GM18498 (cell line): ENCODE data around the gene HJV.
A peak's percentile ranks its signal among the peaks of the same experiment; 100 is the strongest.

Experiments used
- ATAC-seq: cut with Tn5 transposase; IDR thresholded peaks from one replicate; pipeline ENCODE4 v1.9.1; 2021; ENCODE audit warnings: mild to moderate bottlenecking, moderate library complexity; ENCODE audit not compliant: unreplicated experiment

The HJV gene

DNA sequence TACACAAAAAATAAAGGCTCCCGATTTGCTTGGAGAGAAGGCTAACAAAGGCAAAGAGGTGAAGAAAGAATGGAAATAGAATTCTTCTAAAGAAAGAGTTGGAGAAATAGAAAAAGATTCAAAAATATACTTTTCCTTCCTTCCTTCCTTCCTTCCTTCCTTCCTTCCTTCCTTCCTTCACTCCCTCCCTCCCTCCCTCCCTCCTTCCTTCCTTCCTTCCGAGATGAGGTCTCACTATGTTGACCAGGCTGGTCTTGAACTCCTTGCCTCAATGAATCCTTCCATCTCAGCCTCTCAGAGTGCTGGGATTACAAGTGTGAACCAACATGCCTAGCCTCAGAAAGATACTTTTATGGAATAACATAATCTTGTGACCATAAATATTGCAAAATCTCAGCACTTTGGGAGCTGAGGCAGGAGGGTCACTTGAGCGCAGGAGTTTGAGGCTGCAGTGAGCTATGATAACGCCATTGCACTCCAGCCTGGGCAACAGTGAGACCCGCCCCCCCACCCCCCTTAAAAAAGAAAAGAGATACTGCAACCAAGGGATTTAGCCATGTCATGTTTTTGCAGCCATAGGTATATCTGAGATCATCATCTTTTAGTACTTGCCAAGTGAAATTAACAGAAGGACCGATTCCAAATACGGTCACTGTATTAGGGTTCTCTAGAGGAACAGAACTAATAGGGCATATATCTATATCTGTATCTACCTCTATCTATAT, 1.0 kb upstream of the HJV start:
- no peak for ATAC-seq

DNA sequence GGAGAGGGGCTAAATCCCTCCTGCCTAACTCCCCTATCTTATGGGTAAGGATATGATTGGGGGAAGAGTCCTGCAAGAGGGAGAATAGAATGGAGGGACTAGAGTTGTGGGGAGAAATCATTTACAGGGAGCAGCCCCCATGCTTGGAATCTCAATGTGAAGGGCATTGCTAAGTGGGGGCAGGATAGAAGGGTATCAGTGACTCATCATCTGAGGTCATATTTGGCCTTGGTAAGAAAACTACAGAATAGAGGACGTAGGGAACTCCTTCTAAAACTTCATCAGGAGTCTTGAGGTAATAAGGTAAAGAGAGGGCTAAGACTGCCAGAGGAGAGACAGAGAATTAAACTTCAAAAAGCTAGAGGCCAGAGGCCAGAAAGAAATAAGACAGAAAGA, 487 bp downstream of the HJV start:
- no peak for ATAC-seq

DNA sequence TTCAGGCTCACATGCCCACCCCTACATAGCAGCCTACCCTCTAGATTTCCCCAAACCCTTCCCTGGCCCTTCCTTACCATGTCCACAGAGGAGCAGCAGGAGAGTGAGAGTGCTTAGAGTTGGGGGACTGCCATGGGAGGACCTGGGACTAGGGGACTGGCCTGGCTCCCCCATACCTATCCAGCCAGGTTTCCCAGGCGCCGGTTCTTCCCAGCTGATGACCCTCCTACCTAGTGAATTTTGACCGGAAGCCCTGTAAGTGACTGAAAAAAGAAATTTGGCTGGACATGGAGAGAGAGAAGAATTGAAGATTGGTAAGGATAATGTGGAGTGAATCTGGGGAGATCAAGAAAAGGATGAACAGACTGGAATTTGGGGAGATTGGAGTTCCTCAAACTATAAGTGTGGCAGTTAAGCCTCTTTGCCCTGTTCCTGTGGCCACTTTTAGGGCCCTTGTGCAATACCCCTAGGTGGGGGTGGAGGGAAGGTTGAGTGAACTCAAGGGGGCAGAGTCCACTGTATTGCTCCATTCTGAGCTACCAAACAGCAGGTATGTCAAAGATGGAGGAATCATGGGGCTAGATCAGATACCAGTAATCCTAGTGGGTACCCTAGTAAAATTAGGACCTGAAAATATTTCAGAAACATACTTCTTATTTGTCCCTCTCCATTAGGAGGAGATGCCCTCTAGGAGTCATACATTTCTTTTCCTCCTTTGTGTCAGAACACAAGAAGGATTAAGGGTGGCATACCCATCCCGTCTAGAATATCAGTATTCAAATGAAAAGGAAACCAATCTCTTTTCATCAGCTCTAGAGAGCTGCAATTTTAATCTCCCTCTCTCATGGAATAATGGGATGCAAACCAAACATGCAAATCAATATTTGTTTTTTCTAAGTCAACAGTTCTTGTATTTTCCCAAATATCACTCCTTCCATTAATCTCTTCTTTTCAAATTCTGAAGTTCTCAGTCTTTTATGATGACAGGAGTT, 1.2 kb downstream of the HJV start:
- no peak for ATAC-seq

DNA sequence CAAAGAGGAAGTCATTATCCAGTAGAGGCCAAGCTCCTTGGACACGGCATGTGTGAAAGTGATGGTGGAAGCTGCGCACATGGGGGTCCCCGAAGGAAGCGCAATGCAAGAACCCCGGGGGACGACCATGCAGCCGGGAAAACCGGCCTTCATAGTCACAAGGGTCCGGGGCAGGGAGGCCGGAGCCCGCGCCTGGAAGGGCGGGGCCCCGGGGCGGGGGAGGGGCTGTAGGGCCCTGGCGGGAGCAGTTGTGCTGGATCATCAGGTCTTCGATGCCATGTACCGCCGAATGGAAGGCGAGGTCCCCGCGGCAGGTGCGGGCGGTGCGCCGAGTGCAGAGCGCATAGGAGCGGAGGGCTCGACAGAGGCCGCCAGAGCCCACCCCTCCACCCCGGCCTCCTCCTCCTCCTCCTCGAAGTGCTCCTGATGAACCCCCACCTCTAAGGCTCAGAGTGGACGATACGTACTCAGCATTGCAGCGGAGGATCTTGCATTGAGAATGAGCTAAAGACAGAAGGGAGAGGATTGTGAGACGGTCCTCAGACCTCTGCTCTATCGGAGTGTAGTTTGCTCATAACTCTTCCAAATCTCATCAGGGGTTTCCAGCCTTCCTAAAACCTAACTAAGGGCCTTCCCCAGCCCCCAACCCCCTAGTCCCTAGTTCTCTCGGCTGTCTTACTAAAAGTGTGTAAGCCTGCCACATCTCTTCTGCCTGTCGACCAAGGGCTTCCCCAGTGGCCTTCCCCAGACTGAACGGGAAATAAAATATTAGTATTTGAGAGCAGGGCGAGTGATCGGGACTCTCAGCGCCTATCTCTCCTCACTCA, 2.1 kb downstream of the HJV start:
- no peak for ATAC-seq

DNA sequence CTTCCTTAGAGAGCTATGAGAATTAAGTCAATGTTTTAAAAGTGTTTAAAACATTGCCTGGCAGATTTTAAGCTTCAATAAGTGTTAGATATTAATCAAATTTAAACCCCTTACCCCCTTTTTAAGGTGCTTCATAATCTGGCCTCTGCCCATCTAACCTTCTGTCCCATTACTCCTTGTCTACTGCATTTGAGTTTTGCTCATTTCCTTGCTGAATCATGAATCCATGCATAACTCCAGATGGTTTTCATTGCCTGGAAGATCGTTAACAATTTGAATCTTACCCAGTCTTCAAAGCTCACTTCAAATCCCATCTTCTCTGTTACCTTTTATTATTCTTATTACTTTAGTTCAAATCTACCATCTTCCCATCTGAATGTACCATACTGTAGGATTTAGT, 4.6 kb downstream of the HJV start:
- no peak for ATAC-seq

DNA sequence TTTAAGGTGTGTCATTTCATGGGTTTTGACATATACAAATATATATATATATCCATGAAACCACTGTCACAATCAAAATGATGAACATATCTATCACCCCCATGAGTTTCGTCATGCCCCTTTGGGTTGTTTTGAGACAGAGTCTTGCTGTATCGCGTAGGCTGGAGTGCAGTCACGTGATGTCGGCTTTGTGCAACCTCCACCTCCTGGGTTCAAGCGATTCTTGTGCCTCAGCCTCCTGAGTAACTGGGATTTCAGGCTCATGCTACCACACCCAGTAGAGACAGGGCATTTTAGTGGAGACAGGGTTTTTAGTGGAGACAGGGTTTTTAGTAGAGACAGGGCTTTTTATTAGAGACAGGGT, 8.0 kb downstream of the HJV start:
- ATAC-seq, result no peak

DNA sequence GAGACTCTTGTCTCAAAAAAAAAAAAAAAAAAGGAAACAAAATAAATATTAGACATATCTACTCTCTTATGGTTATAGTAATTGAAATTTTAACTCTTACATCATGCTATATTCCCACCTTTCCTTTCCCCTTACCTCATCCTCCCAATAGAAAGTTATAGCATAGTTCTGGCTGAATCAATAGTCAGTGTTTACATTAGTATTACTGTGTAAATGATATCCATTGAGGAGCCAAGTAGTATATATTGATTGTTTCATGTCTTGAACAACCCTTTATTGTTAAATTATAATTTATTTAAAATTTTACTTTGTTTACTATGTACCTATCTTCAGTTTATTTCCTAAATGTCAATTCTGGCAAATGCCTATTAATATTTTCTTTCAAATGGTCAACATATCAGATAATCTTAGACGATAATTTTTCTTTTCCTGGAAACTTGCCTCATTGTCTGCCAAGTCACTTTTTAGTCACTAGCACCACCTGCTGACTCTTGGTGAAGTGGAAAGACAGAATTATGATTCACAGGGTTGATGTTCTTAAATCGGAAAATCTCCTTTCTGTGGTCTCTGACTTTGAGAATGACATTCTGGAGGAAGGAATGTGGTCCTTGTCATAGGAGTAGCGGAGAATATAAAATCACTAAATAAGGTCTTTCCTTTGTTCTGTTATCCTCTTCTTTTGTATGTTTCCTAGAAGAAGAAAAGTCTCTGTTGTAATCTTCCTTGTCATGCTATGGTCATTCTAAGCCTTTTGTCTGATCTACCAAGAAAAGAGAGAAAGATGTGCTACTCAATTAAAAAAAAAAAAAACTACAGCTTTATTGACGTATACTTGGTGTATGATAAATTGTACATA, 8.6 kb downstream of the HJV start:
- no peak for ATAC-seq

DNA sequence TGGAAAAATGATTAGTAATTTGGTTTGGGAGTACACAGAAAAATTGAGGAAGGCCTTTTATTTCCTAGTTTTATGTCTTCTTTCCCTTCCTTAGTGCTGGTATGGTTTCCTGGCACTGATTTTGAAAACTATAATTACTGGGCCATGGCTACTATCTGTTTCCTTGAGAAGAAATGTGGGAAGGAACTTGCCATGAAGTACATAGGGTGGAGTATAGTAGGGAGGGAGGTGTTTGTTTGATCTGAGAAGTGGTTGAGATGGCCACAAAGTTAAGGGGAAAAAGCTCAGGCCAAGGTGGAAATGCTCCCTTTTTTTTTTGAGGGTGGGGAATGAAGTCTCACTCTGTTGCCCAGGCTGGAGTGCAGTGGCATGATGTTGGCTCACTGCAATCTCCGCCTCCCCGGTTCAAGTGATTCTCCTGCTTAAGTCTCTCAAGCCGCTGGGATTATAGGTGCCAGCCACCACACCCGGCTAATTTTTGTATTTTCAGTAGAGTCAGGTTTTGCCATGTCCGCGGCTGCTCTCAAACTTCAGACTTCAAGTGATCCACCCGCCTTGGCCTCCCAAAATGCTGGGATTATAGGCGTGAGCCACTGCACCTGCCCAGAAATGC, 11.3 kb downstream of the HJV start:
- no peak for ATAC-seq

DNA sequence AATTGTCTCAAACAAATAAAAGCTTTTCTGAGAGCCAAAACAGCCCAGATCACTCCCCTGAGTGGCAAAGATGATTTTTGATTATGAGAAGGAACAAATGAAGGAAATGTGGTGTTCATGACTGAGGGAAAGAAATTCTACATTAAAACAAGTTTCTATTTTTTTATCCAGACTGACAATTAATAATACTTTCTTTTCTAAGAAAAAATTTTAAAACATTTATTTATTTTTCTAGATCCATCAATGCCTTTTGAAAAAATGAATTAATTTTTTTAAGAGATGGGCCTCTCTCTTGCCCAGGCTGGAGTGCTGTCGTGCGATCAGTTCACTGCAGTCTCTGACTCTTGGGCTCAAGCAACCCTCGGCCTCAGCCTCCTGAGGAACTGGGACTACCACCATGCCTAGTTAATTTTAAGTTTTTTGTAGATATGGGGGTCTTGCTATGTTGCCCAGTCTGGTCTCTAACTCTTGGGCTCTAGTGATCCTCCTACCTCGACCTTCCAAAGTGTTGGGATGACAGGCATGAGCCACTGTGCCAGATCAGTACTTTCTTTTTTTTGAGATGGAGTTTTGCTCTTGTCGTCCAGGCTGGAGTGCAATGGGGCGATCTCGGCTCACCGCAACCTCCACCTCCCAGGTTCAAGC, 13.9 kb downstream of the HJV start:
- ATAC-seq, result no peak

DNA sequence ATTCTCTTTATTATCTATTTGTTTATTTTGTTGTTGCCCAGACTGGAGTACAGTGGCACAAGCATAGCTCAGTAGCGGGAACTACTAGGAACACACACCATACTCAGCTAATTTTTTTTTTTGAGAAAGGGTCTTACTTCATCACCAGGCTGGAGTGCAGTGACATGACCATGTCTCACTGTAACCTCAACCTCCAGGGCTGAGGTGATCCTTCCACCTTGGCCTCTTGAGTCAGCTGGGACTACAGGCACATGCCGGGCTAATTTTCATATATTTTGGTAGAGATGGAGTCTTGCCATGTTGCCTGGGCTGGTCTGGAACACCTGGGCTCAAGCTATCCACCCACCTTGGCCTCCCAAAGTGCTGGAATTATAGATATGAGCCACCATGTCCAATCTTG, 19.8 kb downstream of the HJV start:
- ATAC-seq, result no peak

DNA sequence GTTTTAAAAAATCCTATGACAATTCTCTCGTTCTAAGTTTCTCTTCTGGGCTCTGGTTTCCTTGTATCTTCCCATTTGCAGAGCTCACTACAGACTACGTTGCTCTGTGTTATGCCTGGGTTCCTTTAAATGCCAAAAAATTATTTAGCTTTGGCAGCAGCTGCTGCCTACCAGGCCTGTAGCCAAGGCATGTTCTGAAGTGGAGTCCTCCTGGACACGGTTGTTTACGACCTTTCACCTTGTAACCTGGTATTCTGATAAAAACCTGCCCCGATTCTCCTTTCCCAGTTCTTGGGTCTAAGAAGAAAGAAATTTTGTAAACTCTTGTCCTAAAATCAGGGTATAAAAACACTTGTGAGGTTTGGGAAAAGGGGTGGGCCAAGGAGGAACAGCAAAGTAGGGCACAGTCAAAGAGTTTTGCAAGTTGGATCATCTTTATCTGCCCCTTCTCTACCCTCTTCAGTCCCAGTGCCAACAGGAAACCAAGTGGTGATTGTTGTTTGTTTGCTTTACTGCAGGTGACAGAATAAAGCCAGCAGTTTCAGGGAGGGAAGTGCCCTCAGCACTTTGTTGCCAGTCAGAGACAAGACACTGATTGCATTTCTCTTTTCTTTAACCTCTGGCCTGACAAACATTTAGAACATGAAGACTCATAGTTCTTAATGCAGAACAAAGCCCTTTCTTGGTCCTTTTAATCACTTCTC, 22.1 kb downstream of the HJV start:
- no peak for ATAC-seq

DNA sequence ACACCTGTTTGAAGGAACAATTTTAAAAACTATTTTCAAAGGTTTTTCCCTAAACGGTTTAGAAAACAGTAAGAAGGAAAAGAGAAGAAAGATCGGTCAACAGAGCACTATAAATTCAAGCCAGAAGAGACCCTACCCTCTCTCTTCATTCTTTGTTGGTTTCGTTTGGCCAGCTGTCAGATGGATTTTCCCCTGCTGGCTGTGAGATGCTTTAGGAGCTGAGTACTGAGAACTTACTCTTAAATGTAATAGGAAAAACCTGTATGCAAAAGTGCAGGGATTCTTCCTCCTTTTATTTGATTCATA, 23.9 kb downstream of the HJV start:
- no peak for ATAC-seq

DNA sequence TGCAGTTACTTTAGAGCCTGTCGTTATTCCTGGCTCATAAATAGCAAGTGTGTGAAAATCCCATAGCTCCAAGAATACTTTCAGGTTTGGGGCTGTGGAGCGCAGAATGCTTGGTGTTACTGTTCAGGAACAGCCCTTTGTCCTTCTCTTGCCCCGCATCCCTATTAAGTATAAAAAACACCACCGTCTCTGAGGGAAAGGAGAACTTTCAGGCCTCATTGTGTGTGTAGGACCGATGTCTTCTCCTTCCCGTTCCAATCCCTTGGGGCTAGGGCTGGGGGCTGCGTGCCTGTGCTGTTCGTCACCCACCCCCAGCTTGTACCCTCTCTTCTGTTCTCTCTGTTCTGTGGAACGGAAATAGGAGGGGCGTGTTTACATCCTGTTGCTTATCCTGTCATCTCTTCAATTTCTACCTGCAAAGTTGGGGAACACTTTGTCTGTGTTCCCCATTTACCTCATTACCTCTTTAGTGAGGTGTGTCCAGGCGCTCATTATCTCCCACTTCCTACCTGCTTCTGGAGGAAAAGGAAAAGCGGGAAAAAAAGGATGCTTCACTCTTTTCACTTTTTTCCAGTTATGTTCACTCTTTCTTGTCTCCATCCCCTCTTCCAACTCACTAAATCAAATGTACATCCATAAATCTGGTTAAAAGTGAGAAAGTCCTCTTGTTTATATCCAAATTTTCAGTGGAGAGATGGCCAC, 24.4 kb downstream of the HJV start:
- ATAC-seq, result peak; percentile 40

DNA sequence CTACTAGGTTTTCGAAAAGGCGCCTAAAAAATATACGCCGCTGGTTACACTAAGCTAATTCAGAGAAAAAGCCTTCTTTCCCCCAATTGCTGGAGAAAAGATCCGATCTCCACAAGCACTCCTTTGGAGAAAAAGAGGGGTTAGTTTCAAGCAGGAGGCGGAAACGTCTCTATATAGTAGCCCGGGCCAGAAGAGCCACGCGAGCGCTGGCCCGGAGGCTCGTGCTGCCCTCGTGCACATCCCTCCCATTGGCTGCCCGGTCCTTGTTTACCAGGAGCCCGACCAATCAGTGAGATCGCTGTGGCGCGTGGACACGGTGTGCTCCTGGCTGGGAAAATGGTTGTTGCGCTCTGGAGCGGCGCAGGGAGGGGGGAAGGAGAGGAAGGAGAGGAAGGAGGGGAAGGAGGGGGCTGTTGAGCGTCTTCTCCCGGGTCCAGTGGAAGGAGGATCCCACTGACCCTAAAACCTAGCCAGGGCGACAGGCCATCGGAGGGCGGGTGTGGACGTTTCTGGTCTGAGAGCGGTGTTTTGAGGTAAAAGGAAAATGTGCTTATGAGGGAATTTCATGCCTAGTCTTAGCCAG, 25.0 kb downstream of the HJV start, which contains the start of gene TXNIP:
TXNIP (minus strand) TSS at position 147 of the 583 bp plus-strand sequence. CDS start 313 bp downstream, outside the sequence.
- ATAC-seq, result peak; percentile 95

DNA sequence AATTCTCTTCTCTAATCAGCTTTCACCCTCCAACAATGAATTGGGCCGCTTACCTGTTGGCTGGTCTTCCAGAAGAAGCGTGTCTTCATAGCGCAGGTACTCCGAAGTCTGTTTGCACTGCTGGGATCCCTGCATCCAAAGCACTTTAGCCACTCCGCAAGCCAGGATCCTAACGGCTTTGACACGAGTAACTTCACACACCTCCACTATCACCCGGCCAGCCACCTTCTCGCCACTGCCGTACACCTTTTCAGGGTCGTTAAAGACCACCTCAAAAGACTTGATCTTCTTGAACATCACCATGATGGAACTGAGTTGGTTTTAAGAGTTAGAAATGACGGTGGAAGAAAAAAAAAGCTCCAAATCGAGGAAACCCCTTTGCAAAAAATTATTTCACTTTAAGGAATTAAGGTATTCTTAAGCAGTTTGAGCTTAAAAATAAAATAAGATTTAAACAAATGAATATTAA, 25.5 kb downstream of the HJV start:
- ATAC-seq, result no peak

DNA sequence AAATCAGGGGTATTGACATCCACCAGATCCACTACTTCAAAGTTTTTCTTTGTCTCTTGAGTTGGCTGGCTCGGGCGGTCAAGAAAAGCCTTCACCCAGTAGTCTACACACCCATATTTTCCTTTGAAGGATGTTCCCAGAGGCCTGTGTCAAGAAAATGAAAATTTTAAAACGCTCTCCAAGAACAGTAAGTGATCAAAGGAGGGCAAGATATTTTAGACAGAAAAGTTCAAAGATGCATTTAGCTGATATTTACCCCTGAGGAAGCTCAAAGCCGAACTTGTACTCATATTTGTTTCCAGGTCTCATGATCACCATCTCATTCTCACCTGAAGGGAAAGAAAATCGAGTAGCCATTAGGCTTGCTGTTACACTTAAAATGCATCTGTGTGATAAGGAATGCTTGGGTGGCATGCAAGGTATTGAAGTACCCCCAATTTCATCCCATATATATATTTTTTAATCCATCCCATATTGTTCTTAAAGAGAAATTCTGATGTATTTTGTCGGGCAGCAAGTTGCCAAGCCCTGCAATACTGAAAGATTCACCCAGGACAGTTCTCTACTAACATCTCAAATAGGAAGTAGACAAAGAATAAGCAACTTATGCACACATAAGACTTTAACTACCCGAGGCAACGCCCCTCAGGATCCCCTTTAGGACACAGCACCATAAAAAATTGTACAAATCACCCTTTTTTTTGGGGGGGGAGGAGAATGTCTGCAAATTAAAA, 26.2 kb downstream of the HJV start:
- ATAC-seq, result no peak
